Measurements from ENCODE around the gene TNFSF8. TPM values are rescaled to one million over a fixed set of nuclear protein-coding genes. Genes with fewer than 3 reads are reported as not detected.

The TNFSF8 gene, protein sequence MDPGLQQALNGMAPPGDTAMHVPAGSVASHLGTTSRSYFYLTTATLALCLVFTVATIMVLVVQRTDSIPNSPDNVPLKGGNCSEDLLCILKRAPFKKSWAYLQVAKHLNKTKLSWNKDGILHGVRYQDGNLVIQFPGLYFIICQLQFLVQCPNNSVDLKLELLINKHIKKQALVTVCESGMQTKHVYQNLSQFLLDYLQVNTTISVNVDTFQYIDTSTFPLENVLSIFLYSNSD
- total RNA-seq = 1.5 TPM

DNA sequence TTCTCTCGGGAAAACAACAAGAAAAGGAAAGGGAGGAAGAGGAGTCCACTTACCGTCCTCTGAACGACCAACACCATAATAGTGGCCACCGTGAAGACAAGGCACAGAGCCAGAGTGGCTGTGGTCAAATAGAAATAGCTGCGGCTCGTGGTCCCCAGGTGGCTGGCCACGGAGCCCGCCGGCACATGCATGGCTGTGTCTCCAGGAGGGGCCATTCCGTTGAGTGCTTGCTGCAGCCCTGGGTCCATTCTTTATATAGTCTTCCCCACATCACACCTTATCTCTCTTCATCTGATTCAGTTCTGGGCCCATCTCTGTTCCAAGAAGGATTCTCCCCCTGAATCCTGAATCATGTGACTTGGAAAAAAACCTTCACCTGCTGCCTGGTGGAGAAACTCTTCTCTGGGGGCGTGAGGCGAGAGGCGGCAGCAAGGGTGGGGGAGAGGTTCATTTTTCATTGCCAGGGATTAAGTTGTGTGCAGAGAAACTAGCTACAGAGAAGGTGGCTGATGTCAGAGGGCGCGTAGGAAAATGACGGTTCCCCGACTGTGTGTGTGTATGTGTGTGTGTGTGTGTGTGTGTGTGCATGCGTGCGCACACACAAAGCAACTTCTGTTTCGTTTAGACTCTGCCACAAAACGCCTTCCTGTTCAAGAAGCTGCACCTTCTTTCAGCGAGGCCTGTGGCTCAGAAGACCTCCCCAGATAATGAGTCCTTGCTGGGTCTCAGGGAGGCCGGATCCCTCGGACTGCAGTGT, at the start of gene TNFSF8:
TNFSF8 (minus strand) TSS at position 536 of the 757 bp plus-strand sequence; CDS start at position 248, 288 bp downstream.

Other genes with a start within 250 kb of the TNFSF8 start
- not detected for gene TEX48, start 248.4 kb downstream of the TNFSF8 start, total RNA-seq
- 5.8 TPM for gene TNFSF15, start 124.6 kb downstream of the TNFSF8 start, total RNA-seq
- 556 TPM for gene TNC, start 187.6 kb upstream of the TNFSF8 start, total RNA-seq

Data from metanephros (tissue), 1 donor.